SK-N-SH treated with all-trans-retinoic acid at 6 μM for 48 hours (cell line): ENCODE data around the gene APPBP2.

Experiments used
- ATAC-seq: fragments of 200-7000 bp; cut with Tn5 transposase; 3 replicates; pipeline ENCODE4 v1.9.1; 2020; ENCODE audit warnings: mild to moderate bottlenecking, moderate library complexity
- ARNTL ChIP-seq: fragments of 450-650 bp; formaldehyde crosslinking; IDR thresholded peaks from 2 replicates; pipeline ENCODE4 v1.5.0; 2020; ENCODE audit warnings: low read depth, mild to moderate bottlenecking, moderate library complexity, borderline replicate concordance
- BACH2 ChIP-seq: fragments of 250-450 bp; sonication (Bioruptor Pico); IDR thresholded peaks from 2 replicates; pipeline ENCODE4 v1.9.0; 2021; ENCODE audit warnings: mild to moderate bottlenecking, borderline replicate concordance
- CSDC2 ChIP-seq: fragments of 250-450 bp; sonication (Bioruptor Pico); IDR thresholded peaks from 2 replicates; pipeline ENCODE4 v1.5.0; 2020; ENCODE audit warnings: mild to moderate bottlenecking, moderate library complexity
- ESRRG ChIP-seq: fragments of 250-450 bp; sonication (Bioruptor Pico); IDR thresholded peaks from 2 replicates; pipeline ENCODE4 v1.6.1; 2021; ENCODE audit warnings: mild to moderate bottlenecking
- GLIS3 ChIP-seq: fragments of 250-450 bp; sonication (Bioruptor Pico); IDR thresholded peaks from 2 replicates; pipeline ENCODE4 v1.5.0; 2020; ENCODE audit warnings: mild to moderate bottlenecking, moderate library complexity
- ISL1 ChIP-seq: fragments of 250-450 bp; sonication (Bioruptor Pico); IDR thresholded peaks from 2 replicates; pipeline ENCODE4 v2.1.2; 2022; ENCODE audit warnings: mild to moderate bottlenecking, moderate library complexity
- OSR1 ChIP-seq: fragments of 250-450 bp; sonication (Bioruptor Pico); IDR thresholded peaks from 2 replicates; pipeline ENCODE4 v1.8.0; 2022; ENCODE audit warnings: moderate library complexity, mild to moderate bottlenecking, inconsistent platforms
- PPARA ChIP-seq: fragments of 250-450 bp; sonication (Bioruptor Pico); IDR thresholded peaks from 2 replicates; pipeline ENCODE4 v1.5.0; 2020; ENCODE audit warnings: mild to moderate bottlenecking, borderline replicate concordance
- RARB ChIP-seq: fragments of 250-450 bp; sonication (Bioruptor Pico); IDR thresholded peaks from 2 replicates; pipeline ENCODE4 v1.8.0; 2021; ENCODE audit warnings: mild to moderate bottlenecking, moderate library complexity
- SNAI2 ChIP-seq: fragments of 250-450 bp; sonication (Bioruptor Pico); IDR thresholded peaks from 2 replicates; pipeline ENCODE4 v1.5.0; 2020; ENCODE audit warnings: mild to moderate bottlenecking, moderate library complexity
- TCF4 ChIP-seq: fragments of 250-450 bp; sonication (Bioruptor Pico); IDR thresholded peaks from 2 replicates; pipeline ENCODE4 v1.8.0; 2021; ENCODE audit warnings: mild to moderate bottlenecking, moderate library complexity, borderline replicate concordance
- TOX ChIP-seq: fragments of 250-450 bp; sonication (Bioruptor Pico); IDR thresholded peaks from 2 replicates; pipeline ENCODE4 v1.8.0; 2021; ENCODE audit warnings: mild to moderate bottlenecking, moderate library complexity, borderline replicate concordance
- ZC3H10 ChIP-seq: fragments of 250-450 bp; sonication (Bioruptor Pico); IDR thresholded peaks from 2 replicates; pipeline ENCODE4 v1.5.1; 2021; ENCODE audit warnings: mild to moderate bottlenecking, moderate library complexity
- ZFP3 ChIP-seq: fragments of 250-450 bp; sonication (Bioruptor Pico); IDR thresholded peaks from 2 replicates; pipeline ENCODE4 v1.5.0; 2020; ENCODE audit warnings: mild to moderate bottlenecking, moderate library complexity
- ZFP30 ChIP-seq: fragments of 450-650 bp; formaldehyde crosslinking; IDR thresholded peaks from 2 replicates; pipeline ENCODE4 v1.5.0; 2022; ENCODE audit warnings: mild to moderate bottlenecking, moderate library complexity
- ZNF70 ChIP-seq: fragments of 450-650 bp; formaldehyde crosslinking; IDR thresholded peaks from 2 replicates; pipeline ENCODE4 v1.5.0; 2020; ENCODE audit warnings: mild to moderate bottlenecking, moderate library complexity
- ZNF8 ChIP-seq: fragments of 450-650 bp; formaldehyde crosslinking; IDR thresholded peaks from 2 replicates; pipeline ENCODE4 v1.5.0; 2020; ENCODE audit warnings: mild to moderate bottlenecking, moderate library complexity
- TF ChIP-seq, protein P1 (sequence below): fragments of 250-450 bp; sonication (Bioruptor Pico); IDR thresholded peaks from 2 replicates; pipeline ENCODE4 v1.5.0; 2020; ENCODE audit warnings: mild to moderate bottlenecking, moderate library complexity
- TF ChIP-seq, protein P2 (sequence below): fragments of 250-450 bp; sonication (Bioruptor Pico); IDR thresholded peaks from 2 replicates; pipeline ENCODE4 v1.5.1; 2020; ENCODE audit warnings: low read depth, mild to moderate bottlenecking, moderate library complexity
- TF ChIP-seq, protein P3 (sequence below): fragments of 250-450 bp; sonication (Bioruptor Pico); IDR thresholded peaks from 2 replicates; pipeline ENCODE4 v1.8.0; 2020; ENCODE audit warnings: mild to moderate bottlenecking, moderate library complexity, borderline replicate concordance
- TF ChIP-seq, protein P4 (sequence below): fragments of 250-450 bp; sonication (Bioruptor Pico); IDR thresholded peaks from 2 replicates; pipeline ENCODE4 v1.5.1; 2021; ENCODE audit warnings: mild to moderate bottlenecking, moderate library complexity

Gene APPBP2

DNA sequence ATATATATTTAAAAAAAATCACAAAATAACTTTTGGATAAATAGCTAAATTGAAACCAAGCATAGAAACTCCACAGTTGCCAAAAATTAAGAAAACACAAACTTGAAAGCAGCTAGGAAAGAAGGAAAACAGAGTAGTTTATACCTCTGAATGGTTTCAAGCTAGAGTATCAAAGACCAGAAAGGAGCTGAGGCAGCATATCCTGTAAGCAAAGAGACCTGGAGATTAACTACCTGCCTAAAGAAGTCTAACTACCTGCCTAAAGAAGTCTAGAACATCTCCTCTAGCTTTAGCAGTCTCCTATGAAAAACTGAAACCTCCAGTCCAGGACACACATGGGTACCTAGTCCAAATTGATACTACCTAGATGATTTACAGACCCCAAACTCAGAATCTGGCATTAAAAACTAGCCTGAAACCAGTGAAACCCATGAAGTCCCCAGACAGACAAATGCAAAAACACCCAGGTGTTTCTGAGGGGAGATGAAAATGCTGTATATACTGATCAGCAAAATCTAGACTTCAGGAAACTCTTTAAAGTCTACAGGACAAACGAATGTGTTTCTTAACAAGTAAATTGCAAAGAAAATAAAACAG lies 17.6 kb downstream of the APPBP2 start:
- ATAC-seq: no peak
- TF ChIP-seq TCF4 (CRISPR knock-in tag): no peak
- no peak for TF ChIP-seq PPARA
- TF ChIP-seq, protein P1, sequence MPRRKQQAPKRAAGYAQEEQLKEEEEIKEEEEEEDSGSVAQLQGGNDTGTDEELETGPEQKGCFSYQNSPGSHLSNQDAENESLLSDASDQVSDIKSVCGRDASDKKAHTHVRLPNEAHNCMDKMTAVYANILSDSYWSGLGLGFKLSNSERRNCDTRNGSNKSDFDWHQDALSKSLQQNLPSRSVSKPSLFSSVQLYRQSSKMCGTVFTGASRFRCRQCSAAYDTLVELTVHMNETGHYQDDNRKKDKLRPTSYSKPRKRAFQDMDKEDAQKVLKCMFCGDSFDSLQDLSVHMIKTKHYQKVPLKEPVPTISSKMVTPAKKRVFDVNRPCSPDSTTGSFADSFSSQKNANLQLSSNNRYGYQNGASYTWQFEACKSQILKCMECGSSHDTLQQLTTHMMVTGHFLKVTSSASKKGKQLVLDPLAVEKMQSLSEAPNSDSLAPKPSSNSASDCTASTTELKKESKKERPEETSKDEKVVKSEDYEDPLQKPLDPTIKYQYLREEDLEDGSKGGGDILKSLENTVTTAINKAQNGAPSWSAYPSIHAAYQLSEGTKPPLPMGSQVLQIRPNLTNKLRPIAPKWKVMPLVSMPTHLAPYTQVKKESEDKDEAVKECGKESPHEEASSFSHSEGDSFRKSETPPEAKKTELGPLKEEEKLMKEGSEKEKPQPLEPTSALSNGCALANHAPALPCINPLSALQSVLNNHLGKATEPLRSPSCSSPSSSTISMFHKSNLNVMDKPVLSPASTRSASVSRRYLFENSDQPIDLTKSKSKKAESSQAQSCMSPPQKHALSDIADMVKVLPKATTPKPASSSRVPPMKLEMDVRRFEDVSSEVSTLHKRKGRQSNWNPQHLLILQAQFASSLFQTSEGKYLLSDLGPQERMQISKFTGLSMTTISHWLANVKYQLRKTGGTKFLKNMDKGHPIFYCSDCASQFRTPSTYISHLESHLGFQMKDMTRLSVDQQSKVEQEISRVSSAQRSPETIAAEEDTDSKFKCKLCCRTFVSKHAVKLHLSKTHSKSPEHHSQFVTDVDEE (CRISPR knock-in tag): no peak
- no peak for TF ChIP-seq CSDC2 (CRISPR knock-in tag)
- no peak for TF ChIP-seq ZC3H10 (CRISPR knock-in tag)
- TF ChIP-seq BACH2 (CRISPR knock-in tag): no peak
- TF ChIP-seq TOX (CRISPR knock-in tag): no peak
- no peak for TF ChIP-seq ZFP30 (CRISPR knock-in tag)
- no peak for TF ChIP-seq ZNF70 (CRISPR knock-in tag)
- no peak for TF ChIP-seq ISL1 (CRISPR knock-in tag)
- TF ChIP-seq SNAI2: no peak
- TF ChIP-seq GLIS3 (CRISPR knock-in tag): no peak
- TF ChIP-seq ZNF8 (CRISPR knock-in tag): no peak
- TF ChIP-seq, protein P2, sequence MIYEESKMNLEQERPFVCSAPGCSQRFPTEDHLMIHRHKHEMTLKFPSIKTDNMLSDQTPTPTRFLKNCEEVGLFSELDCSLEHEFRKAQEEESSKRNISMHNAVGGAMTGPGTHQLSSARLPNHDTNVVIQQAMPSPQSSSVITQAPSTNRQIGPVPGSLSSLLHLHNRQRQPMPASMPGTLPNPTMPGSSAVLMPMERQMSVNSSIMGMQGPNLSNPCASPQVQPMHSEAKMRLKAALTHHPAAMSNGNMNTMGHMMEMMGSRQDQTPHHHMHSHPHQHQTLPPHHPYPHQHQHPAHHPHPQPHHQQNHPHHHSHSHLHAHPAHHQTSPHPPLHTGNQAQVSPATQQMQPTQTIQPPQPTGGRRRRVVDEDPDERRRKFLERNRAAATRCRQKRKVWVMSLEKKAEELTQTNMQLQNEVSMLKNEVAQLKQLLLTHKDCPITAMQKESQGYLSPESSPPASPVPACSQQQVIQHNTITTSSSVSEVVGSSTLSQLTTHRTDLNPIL: no peak
- no peak for TF ChIP-seq ARNTL (CRISPR knock-in tag)
- TF ChIP-seq, all 23 proteins: peak for 0

DNA sequence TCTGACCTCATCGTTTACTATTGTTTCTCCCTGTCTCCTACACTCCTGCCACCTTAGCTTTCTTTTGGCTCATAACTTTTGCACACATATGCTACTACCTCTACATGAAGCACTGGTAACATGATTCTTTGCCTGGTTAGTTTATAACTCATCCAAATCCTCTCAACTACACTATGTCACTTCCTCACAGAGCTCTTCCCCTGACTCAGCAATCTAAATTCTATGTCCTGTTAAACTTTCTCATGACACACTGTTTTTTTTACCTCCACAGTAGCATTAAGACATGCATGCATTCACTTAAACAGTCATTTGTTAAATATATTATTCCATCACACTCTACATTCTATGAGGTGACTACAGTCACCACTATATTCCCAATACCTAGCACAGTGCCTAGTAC lies 19.7 kb downstream of the APPBP2 start:
- no peak for TF ChIP-seq GLIS3 (CRISPR knock-in tag)
- TF ChIP-seq, protein P3, sequence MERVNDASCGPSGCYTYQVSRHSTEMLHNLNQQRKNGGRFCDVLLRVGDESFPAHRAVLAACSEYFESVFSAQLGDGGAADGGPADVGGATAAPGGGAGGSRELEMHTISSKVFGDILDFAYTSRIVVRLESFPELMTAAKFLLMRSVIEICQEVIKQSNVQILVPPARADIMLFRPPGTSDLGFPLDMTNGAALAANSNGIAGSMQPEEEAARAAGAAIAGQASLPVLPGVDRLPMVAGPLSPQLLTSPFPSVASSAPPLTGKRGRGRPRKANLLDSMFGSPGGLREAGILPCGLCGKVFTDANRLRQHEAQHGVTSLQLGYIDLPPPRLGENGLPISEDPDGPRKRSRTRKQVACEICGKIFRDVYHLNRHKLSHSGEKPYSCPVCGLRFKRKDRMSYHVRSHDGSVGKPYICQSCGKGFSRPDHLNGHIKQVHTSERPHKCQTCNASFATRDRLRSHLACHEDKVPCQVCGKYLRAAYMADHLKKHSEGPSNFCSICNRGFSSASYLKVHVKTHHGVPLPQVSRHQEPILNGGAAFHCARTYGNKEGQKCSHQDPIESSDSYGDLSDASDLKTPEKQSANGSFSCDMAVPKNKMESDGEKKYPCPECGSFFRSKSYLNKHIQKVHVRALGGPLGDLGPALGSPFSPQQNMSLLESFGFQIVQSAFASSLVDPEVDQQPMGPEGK (CRISPR knock-in tag): no peak
- no peak for TF ChIP-seq OSR1 (CRISPR knock-in tag)
- no peak for TF ChIP-seq ESRRG (CRISPR knock-in tag)
- TF ChIP-seq, protein P4, sequence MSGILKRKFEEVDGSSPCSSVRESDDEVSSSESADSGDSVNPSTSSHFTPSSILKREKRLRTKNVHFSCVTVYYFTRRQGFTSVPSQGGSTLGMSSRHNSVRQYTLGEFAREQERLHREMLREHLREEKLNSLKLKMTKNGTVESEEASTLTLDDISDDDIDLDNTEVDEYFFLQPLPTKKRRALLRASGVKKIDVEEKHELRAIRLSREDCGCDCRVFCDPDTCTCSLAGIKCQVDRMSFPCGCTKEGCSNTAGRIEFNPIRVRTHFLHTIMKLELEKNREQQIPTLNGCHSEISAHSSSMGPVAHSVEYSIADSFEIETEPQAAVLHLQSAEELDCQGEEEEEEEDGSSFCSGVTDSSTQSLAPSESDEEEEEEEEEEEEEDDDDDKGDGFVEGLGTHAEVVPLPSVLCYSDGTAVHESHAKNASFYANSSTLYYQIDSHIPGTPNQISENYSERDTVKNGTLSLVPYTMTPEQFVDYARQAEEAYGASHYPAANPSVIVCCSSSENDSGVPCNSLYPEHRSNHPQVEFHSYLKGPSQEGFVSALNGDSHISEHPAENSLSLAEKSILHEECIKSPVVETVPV (CRISPR knock-in tag): no peak
- TF ChIP-seq CSDC2 (CRISPR knock-in tag): no peak
- no peak for TF ChIP-seq ZNF8 (CRISPR knock-in tag)
- no peak for TF ChIP-seq PPARA
- no peak for TF ChIP-seq ISL1 (CRISPR knock-in tag)
- TF ChIP-seq, protein P1 (CRISPR knock-in tag): no peak
- TF ChIP-seq ZFP30 (CRISPR knock-in tag): no peak
- no peak for TF ChIP-seq ZFP3 (CRISPR knock-in tag)
- TF ChIP-seq RARB (CRISPR knock-in tag): no peak
- no peak for TF ChIP-seq TCF4 (CRISPR knock-in tag)
- TF ChIP-seq, protein P2: no peak
- no peak for TF ChIP-seq BACH2 (CRISPR knock-in tag)
- peak; percentile 91 for ATAC-seq
